NCI-H748 (cell line): ENCODE data around the gene BAG1.

Experiments
- DNase-seq: peaks from one replicate; lab custom pipeline; 2025; ENCODE audit not compliant: unreplicated experiment; lab: John Stamatoyannopoulos, UW

Gene BAG1

GRCh38 chr9:33244137-33244784, 20.2 kb downstream of the BAG1 start:
- no peak for DNase-seq

GRCh38 chr9:33242609-33243134, 21.8 kb downstream of the BAG1 start:
- DNase-seq: no peak

GRCh38 chr9:33241298-33241697, 23.2 kb downstream of the BAG1 start:
- no peak for DNase-seq

- DNase-seq: no peak
Measured at GRCh38 chr9:33239921-33240320, 24.6 kb downstream of the BAG1 start, which contains the start of gene SPINK4. SPINK4 (plus strand) TSS chr9:33240167; CDS start chr9:33240209, 42 bp downstream.

GRCh38 chr9:33236571-33236970, 27.9 kb downstream of the BAG1 start:
- DNase-seq: no peak

GRCh38 chr9:33234511-33235467, 29.7 kb downstream of the BAG1 start:
- no peak for DNase-seq

GRCh38 chr9:33233626-33234342, 30.7 kb downstream of the BAG1 start:
- DNase-seq: peak; percentile 28

GRCh38 chr9:33232815-33233214, 31.7 kb downstream of the BAG1 start:
- no peak for DNase-seq

- no peak for DNase-seq
Measured at GRCh38 chr9:33231623-33231942, 32.9 kb downstream of the BAG1 start.

GRCh38 chr9:33230756-33231622, 33.5 kb downstream of the BAG1 start:
- DNase-seq: no peak

GRCh38 chr9:33229359-33230114, 35.0 kb downstream of the BAG1 start:
- peak; percentile 75 for DNase-seq

GRCh38 chr9:33228606-33229005, 35.9 kb downstream of the BAG1 start:
- DNase-seq: no peak

- no peak for DNase-seq
Measured at GRCh38 chr9:33227741-33228140, 36.8 kb downstream of the BAG1 start.

GRCh38 chr9:33227008-33227398, 37.5 kb downstream of the BAG1 start:
- DNase-seq: no peak

- peak; percentile 60 for DNase-seq
Measured at GRCh38 chr9:33225319-33226147, 39.0 kb downstream of the BAG1 start.

GRCh38 chr9:33223696-33224095, 40.8 kb downstream of the BAG1 start:
- no peak for DNase-seq

GRCh38 chr9:33222031-33222430, 42.5 kb downstream of the BAG1 start:
- no peak for DNase-seq

- no peak for DNase-seq
Measured at GRCh38 chr9:33221568-33221884, 43.0 kb downstream of the BAG1 start.
